Liver (tissue), 9 donors: ENCODE results near the gene GUCA2A. TPM values are rescaled to one million over a fixed set of nuclear protein-coding genes. Genes with fewer than 3 reads are reported as not detected.

Experiments used
- DNase-seq: peaks from one replicate; pipeline ENCODE4 v3.0.0-alpha.2; 2017; ENCODE audit warnings: low spot score
- H3K27ac ChIP-seq, 2 donors: one replicate each; pipeline ENCODE4 v1.7.0; 2013; ENCODE audit warnings: inconsistent platforms in 2 of 2, low read length in 2 of 2, control low read depth in 1 of 2, low read depth in 1 of 2, mild to moderate bottlenecking in 1 of 2
- H3K27me3 ChIP-seq, 4 donors: one replicate each; pipeline versions ENCODE4 v1.6.1 to v1.7.0; 2013; ENCODE audit warnings: low read length in 3 of 4, inconsistent platforms in 1 of 4, mild to moderate bottlenecking in 1 of 4, moderate library complexity in 1 of 4; ENCODE audit not compliant: control insufficient read depth in 4 of 4, insufficient read depth in 4 of 4
- H3K36me3 ChIP-seq, 4 donors: one replicate each; pipeline versions ENCODE4 v1.6.1 to v1.7.0; 2013; ENCODE audit warnings: low read length in 3 of 4, mild to moderate bottlenecking in 3 of 4, low read depth in 1 of 4, moderate library complexity in 1 of 4; ENCODE audit not compliant: control insufficient read depth in 4 of 4, insufficient read depth in 3 of 4
- H3K4me1 ChIP-seq, 4 donors: one replicate each; pipeline versions ENCODE4 v1.6.1 to v1.7.0; 2013; ENCODE audit warnings: low read length in 3 of 4, mild to moderate bottlenecking in 3 of 4, moderate library complexity in 1 of 4; ENCODE audit not compliant: control insufficient read depth in 4 of 4, insufficient read depth in 4 of 4
- H3K4me3 ChIP-seq, 3 donors: one replicate each; pipeline versions ENCODE4 v1.6.1 to v1.7.0; 2013; ENCODE audit warnings: low read length in 3 of 3, control low read depth in 1 of 3, low read depth in 1 of 3, mild to moderate bottlenecking in 1 of 3
- H3K9ac ChIP-seq, 2 donors: one replicate each; pipeline ENCODE4 v1.7.0; 2013; ENCODE audit warnings: low read length in 2 of 2, mild to moderate bottlenecking in 2 of 2, moderate library complexity in 2 of 2, control low read depth in 1 of 2, low read depth in 1 of 2
- H3K9me3 ChIP-seq, 4 donors: one replicate each; pipeline versions ENCODE4 v1.6.1 to v1.7.0; 2013; ENCODE audit warnings: low read length in 3 of 4; ENCODE audit not compliant: control insufficient read depth in 4 of 4
- EGR1 ChIP-seq, 2 donors: IDR thresholded peaks; 2 replicates each; pipeline ENCODE4 v1.6.1; 2016 to 2018; ENCODE audit warnings: antibody characterized with exemption in 2 of 2, low read depth in 2 of 2
- FOXA1 ChIP-seq: IDR thresholded peaks from 2 replicates; pipeline ENCODE4 v1.6.1; 2016; ENCODE audit warnings: antibody characterized with exemption
- FOXA2 ChIP-seq: IDR thresholded peaks from 2 replicates; pipeline ENCODE4 v1.6.1; 2016; ENCODE audit warnings: antibody characterized with exemption
- GABPA ChIP-seq, 2 donors: IDR thresholded peaks in 1 of 2; conservative IDR thresholded peaks in 1 of 2; 2 replicates each; pipeline ENCODE4 v1.6.1; 2016; ENCODE audit warnings: antibody characterized with exemption in 2 of 2, mild to moderate bottlenecking in 1 of 2, moderate library complexity in 1 of 2
- HNF4A ChIP-seq, 2 donors: conservative IDR thresholded peaks; 2 replicates each; pipeline ENCODE4 v1.6.1; 2016; ENCODE audit warnings: antibody characterized with exemption in 2 of 2, mild to moderate bottlenecking in 2 of 2
- HNF4G ChIP-seq: IDR thresholded peaks from 2 replicates; pipeline ENCODE4 v1.6.1; 2016; ENCODE audit warnings: antibody characterized with exemption
- JUND ChIP-seq, 2 donors: IDR thresholded peaks; 2 replicates each; pipeline ENCODE4 v1.6.1; 2016; ENCODE audit warnings: antibody characterized with exemption in 2 of 2
- NR2F2 ChIP-seq: IDR thresholded peaks from 2 replicates; pipeline ENCODE4 v1.6.1; 2016; ENCODE audit warnings: antibody characterized with exemption
- RAD21 ChIP-seq, 2 donors: IDR thresholded peaks; 2 replicates each; pipeline ENCODE4 v1.6.1; 2016; ENCODE audit warnings: antibody characterized with exemption in 2 of 2, mild to moderate bottlenecking in 2 of 2
- RXRA ChIP-seq, 2 donors: IDR thresholded peaks; 2 replicates each; pipeline ENCODE4 v1.6.1; 2017 to 2018; ENCODE audit warnings: antibody characterized with exemption in 2 of 2, mild to moderate bottlenecking in 1 of 2
- SP1 ChIP-seq: IDR thresholded peaks from 2 replicates; pipeline ENCODE4 v1.6.1; 2018; ENCODE audit warnings: antibody characterized with exemption, mild to moderate bottlenecking
- TAF1 ChIP-seq: conservative IDR thresholded peaks from 2 replicates; pipeline ENCODE4 v1.6.1; 2016; ENCODE audit warnings: antibody characterized with exemption, mild to moderate bottlenecking
- YY1 ChIP-seq: IDR thresholded peaks from 2 replicates; pipeline ENCODE4 v1.6.1; 2016; ENCODE audit warnings: antibody characterized with exemption, mild to moderate bottlenecking
- WGBS: extraction: QIAGEN DNeasy Blood & Tissue Kit; methylation state at CpG from one replicate; pipeline ENCODE4 v1.1.7; 2013; 5-methylcytosine and 5-hydroxymethylcytosine counted together
- polyA plus RNA-seq, 2 donors: library from polyadenylated mRNA; stranded (reverse) in 1 of 2; unstranded in 1 of 2; fragments of 200-250 nt in 1 of 2; fragments of >200 nt in 1 of 2; fragmentation: Nextera tagmentation in 1 of 2; extraction: Ambion mirVana in 1 of 2; gene quantifications; one replicate each; pipeline versions ENCODE4 v1.2.1 to v1.2.3, GENCODE V29; 2013 to 2015
- total RNA-seq, 2 donors: library from RNA; depleted of rRNA; stranded (reverse); fragments of >200 nt; gene quantifications; one replicate each; pipeline ENCODE4 v1.2.3, GENCODE V29; 2014
- TF ChIP-seq, protein P1 (sequence below): fragments of 150-350 bp; IDR thresholded peaks from 2 replicates; pipeline ENCODE4 v1.5.1; 2017; ENCODE audit warnings: improper control_type of control experiment, low read depth, low read length; ENCODE audit not compliant: missing input control
- TF ChIP-seq, protein P2 (sequence below): IDR thresholded peaks from 2 replicates; pipeline ENCODE4 v1.6.1; 2016; ENCODE audit warnings: antibody characterized with exemption, mild to moderate bottlenecking
- TF ChIP-seq, protein P3 (sequence below): IDR thresholded peaks from 2 replicates; pipeline ENCODE4 v1.6.1; 2016; ENCODE audit warnings: antibody characterized with exemption
- TF ChIP-seq, protein P4 (sequence below): IDR thresholded peaks from 2 replicates; pipeline ENCODE4 v1.6.1; 2016; ENCODE audit warnings: antibody characterized with exemption
- TF ChIP-seq, protein P5 (sequence below): IDR thresholded peaks from 2 replicates; pipeline ENCODE4 v1.6.1; 2016; ENCODE audit warnings: antibody characterized with exemption
- donor health status: healthy.
- donor health status: healthy.
- donor health status: healthy.
- donor health status: healthy.
- donor health status: healthy.

The GUCA2A gene, protein sequence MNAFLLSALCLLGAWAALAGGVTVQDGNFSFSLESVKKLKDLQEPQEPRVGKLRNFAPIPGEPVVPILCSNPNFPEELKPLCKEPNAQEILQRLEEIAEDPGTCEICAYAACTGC
- total RNA-seq: not detected
- polyA plus RNA-seq: not detected

DNA sequence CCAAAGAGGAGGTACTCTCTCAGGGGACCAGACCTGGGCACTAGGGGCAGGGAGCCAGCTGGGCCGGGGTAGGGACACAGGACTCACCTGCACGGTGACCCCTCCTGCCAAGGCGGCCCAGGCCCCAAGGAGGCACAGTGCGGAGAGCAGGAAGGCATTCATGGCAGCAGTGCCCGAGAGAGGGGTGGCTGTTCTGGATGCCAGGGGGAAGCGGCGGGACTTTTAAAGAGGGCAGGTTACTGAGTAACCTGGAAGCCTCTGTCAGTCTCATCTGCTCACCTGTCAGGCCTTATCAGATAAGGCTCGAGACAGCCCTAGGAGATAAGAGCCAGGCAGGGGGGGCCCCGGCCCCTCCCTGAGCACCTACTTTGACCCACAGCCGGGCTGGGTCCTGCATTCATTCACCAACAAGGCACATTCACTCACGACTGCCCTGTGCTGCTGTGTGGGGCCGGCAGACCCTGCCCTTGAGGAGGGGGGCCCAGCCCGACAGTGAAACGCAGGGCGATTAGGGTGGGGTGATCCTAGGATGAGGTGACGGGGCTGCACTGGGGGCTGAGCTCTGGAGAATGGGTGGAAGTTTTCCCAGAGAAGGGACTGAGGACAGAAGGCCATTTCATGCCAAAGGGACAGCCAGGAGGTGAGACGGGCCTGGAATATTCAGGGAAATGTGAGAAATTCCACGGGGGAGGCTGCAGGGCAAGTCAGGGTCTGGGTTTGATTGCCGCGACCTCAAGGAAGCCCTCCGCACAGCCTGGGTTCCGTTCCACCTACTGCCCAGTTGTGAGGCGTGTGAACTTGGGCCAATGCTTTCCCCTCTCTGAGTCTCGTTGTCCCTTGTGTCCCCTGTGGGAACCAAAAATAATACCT is at the start of gene GUCA2A:
Gene GUCA2A (minus strand): TSS at position 195 of the 870 bp plus-strand sequence. CDS start 33 bp downstream, at position 162.
- H3K4me1 ChIP-seq: peaks cover 0 to 4% (median 0%) of the 10 kb centered on the region in 4 donors
- no peak for TF ChIP-seq RAD21 (IDR thresholded peaks at IDR 0.05)
- TF ChIP-seq, protein P1, sequence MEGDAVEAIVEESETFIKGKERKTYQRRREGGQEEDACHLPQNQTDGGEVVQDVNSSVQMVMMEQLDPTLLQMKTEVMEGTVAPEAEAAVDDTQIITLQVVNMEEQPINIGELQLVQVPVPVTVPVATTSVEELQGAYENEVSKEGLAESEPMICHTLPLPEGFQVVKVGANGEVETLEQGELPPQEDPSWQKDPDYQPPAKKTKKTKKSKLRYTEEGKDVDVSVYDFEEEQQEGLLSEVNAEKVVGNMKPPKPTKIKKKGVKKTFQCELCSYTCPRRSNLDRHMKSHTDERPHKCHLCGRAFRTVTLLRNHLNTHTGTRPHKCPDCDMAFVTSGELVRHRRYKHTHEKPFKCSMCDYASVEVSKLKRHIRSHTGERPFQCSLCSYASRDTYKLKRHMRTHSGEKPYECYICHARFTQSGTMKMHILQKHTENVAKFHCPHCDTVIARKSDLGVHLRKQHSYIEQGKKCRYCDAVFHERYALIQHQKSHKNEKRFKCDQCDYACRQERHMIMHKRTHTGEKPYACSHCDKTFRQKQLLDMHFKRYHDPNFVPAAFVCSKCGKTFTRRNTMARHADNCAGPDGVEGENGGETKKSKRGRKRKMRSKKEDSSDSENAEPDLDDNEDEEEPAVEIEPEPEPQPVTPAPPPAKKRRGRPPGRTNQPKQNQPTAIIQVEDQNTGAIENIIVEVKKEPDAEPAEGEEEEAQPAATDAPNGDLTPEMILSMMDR: no peak
- TF ChIP-seq, protein P2, sequence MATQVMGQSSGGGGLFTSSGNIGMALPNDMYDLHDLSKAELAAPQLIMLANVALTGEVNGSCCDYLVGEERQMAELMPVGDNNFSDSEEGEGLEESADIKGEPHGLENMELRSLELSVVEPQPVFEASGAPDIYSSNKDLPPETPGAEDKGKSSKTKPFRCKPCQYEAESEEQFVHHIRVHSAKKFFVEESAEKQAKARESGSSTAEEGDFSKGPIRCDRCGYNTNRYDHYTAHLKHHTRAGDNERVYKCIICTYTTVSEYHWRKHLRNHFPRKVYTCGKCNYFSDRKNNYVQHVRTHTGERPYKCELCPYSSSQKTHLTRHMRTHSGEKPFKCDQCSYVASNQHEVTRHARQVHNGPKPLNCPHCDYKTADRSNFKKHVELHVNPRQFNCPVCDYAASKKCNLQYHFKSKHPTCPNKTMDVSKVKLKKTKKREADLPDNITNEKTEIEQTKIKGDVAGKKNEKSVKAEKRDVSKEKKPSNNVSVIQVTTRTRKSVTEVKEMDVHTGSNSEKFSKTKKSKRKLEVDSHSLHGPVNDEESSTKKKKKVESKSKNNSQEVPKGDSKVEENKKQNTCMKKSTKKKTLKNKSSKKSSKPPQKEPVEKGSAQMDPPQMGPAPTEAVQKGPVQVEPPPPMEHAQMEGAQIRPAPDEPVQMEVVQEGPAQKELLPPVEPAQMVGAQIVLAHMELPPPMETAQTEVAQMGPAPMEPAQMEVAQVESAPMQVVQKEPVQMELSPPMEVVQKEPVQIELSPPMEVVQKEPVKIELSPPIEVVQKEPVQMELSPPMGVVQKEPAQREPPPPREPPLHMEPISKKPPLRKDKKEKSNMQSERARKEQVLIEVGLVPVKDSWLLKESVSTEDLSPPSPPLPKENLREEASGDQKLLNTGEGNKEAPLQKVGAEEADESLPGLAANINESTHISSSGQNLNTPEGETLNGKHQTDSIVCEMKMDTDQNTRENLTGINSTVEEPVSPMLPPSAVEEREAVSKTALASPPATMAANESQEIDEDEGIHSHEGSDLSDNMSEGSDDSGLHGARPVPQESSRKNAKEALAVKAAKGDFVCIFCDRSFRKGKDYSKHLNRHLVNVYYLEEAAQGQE: no peak
- no peak for TF ChIP-seq EGR1 (IDR thresholded peaks at IDR 0.05; ENCODE audit: low read depth in 2 of 2)
- TF ChIP-seq, protein P3, sequence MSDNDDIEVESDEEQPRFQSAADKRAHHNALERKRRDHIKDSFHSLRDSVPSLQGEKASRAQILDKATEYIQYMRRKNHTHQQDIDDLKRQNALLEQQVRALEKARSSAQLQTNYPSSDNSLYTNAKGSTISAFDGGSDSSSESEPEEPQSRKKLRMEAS: no peak
- no peak for TF ChIP-seq HNF4A (conservative IDR thresholded peaks at IDR 0.05)
- TF ChIP-seq RXRA (IDR thresholded peaks at IDR 0.05): no peak
- TF ChIP-seq, protein P4, sequence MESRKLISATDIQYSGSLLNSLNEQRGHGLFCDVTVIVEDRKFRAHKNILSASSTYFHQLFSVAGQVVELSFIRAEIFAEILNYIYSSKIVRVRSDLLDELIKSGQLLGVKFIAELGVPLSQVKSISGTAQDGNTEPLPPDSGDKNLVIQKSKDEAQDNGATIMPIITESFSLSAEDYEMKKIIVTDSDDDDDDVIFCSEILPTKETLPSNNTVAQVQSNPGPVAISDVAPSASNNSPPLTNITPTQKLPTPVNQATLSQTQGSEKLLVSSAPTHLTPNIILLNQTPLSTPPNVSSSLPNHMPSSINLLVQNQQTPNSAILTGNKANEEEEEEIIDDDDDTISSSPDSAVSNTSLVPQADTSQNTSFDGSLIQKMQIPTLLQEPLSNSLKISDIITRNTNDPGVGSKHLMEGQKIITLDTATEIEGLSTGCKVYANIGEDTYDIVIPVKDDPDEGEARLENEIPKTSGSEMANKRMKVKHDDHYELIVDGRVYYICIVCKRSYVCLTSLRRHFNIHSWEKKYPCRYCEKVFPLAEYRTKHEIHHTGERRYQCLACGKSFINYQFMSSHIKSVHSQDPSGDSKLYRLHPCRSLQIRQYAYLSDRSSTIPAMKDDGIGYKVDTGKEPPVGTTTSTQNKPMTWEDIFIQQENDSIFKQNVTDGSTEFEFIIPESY: no peak
- no peak for TF ChIP-seq SP1
- TF ChIP-seq GABPA (IDR thresholded peaks at IDR 0.05 in 1 of 2, conservative IDR thresholded peaks at IDR 0.05 in 1 of 2): no peak
- TF ChIP-seq JUND (IDR thresholded peaks at IDR 0.05): no peak
- no peak for TF ChIP-seq NR2F2
- TF ChIP-seq TAF1: no peak
- TF ChIP-seq, protein P5, sequence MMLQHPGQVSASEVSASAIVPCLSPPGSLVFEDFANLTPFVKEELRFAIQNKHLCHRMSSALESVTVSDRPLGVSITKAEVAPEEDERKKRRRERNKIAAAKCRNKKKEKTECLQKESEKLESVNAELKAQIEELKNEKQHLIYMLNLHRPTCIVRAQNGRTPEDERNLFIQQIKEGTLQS: no peak
- TF ChIP-seq FOXA1: no peak
- no peak for TF ChIP-seq HNF4G
- TF ChIP-seq YY1: no peak
- no peak for TF ChIP-seq FOXA2
- H3K9ac ChIP-seq: no peak within 1 kb of the TSS
- H3K9me3 ChIP-seq: peaks cover 0 to 3% (median 0%) of the 10 kb centered on the region in 4 donors
- H3K36me3 ChIP-seq: no peaks in the 10 kb centered on the region
- DNase-seq: no peak
- H3K27me3 ChIP-seq: no peaks in the 10 kb centered on the region
- no peak within 1 kb of the TSS for H3K27ac ChIP-seq
- H3K4me3 ChIP-seq: no peak within 1 kb of the TSS
- WGBS: 72% methylated on average over 24 of the region's 24 CpGs
